Measurements from ENCODE around the gene MVD.
A peak's percentile ranks its signal among the peaks of the same experiment; 100 is the strongest.

MVD gene

GRCh38 chr16:88640498-88641247, 22.2 kb downstream of the MVD start:
- no peak for DNase-seq (ENCODE audit: low read depth in 1 of 2, low spot score in 1 of 2)

- no peak for DNase-seq (ENCODE audit: low read depth in 1 of 2, low spot score in 1 of 2)
Measured at GRCh38 chr16:88640039-88640495, 22.8 kb downstream of the MVD start.

GRCh38 chr16:88639231-88640038, 23.5 kb downstream of the MVD start:
- DNase-seq (ENCODE audit: low read depth in 1 of 2, low spot score in 1 of 2) = no peak

GRCh38 chr16:88638323-88639230, 24.3 kb downstream of the MVD start, which contains the start of gene IL17C:
Gene IL17C (plus strand): TSS chr16:88638572. CDS start chr16:88638642, 70 bp downstream.
- DNase-seq (ENCODE audit: low read depth in 1 of 2, low spot score in 1 of 2) = no peak

GRCh38 chr16:88636488-88637265, 26.2 kb downstream of the MVD start:
- no peak for DNase-seq (ENCODE audit: low read depth in 1 of 2, low spot score in 1 of 2)

GRCh38 chr16:88635671-88636319, 27.1 kb downstream of the MVD start:
- DNase-seq (ENCODE audit: low read depth in 1 of 2, low spot score in 1 of 2) = no peak

GRCh38 chr16:88634994-88635670, 27.8 kb downstream of the MVD start:
- no peak for DNase-seq (ENCODE audit: low read depth in 1 of 2, low spot score in 1 of 2)

GRCh38 chr16:88634141-88634993, 28.5 kb downstream of the MVD start:
- DNase-seq (ENCODE audit: low read depth in 1 of 2, low spot score in 1 of 2) = peak in 1 of 2 donors; percentile 39

- peak; percentile 25 to 27 for DNase-seq (ENCODE audit: low read depth in 1 of 2, low spot score in 1 of 2)
Measured at GRCh38 chr16:88633684-88634140, 29.2 kb downstream of the MVD start.

- DNase-seq (ENCODE audit: low read depth in 1 of 2, low spot score in 1 of 2) = no peak
Measured at GRCh38 chr16:88632587-88632930, 30.3 kb downstream of the MVD start.

GRCh38 chr16:88631920-88632586, 30.8 kb downstream of the MVD start:
- DNase-seq (ENCODE audit: low read depth in 1 of 2, low spot score in 1 of 2) = no peak

- DNase-seq (ENCODE audit: low read depth in 1 of 2, low spot score in 1 of 2) = no peak
Measured at GRCh38 chr16:88631384-88631783, 31.5 kb downstream of the MVD start.

GRCh38 chr16:88630941-88631340, 31.9 kb downstream of the MVD start:
- no peak for DNase-seq (ENCODE audit: low read depth in 1 of 2, low spot score in 1 of 2)

GRCh38 chr16:88630433-88630832, 32.5 kb downstream of the MVD start:
- DNase-seq (ENCODE audit: low read depth in 1 of 2, low spot score in 1 of 2) = no peak

- no peak for DNase-seq (ENCODE audit: low read depth in 1 of 2, low spot score in 1 of 2)
Measured at GRCh38 chr16:88629835-88630234, 33.1 kb downstream of the MVD start.

- no peak for DNase-seq (ENCODE audit: low read depth in 1 of 2, low spot score in 1 of 2)
Measured at GRCh38 chr16:88628512-88628974, 34.3 kb downstream of the MVD start.

- DNase-seq (ENCODE audit: low read depth in 1 of 2, low spot score in 1 of 2) = no peak
Measured at GRCh38 chr16:88627531-88628411, 35.1 kb downstream of the MVD start.
